Osteoblast (primary cell): ENCODE data around the gene CSRP2. TPM values are rescaled to one million over a fixed set of nuclear protein-coding genes. Genes with fewer than 3 reads are reported as not detected.
A peak's percentile ranks its signal among the peaks of the same experiment; 100 is the strongest.

Experiments
- DNase-seq: peaks from one replicate; pipeline ENCODE4 v3.0.0; 2011; ENCODE audit warnings: low spot score, mixed read lengths; ENCODE audit not compliant: insufficient read length; ENCODE audit errors: missing footprints
- H2AFZ ChIP-seq: 2 replicates; pipeline ENCODE4 v1.6.0; 2011; ENCODE audit warnings: mild to moderate bottlenecking, low read length
- H3K27ac ChIP-seq: 2 replicates; pipeline ENCODE4 v1.5.1; 2011; ENCODE audit warnings: mild to moderate bottlenecking, low read depth, low read length, moderate library complexity
- H3K27me3 ChIP-seq: 2 replicates; pipeline ENCODE4 v1.6.0; 2012; ENCODE audit warnings: mild to moderate bottlenecking, control low read depth, inconsistent platforms, low read length, moderate library complexity; ENCODE audit not compliant: insufficient read depth
- H3K36me3 ChIP-seq: 2 replicates; pipeline ENCODE4 v1.5.1; 2011; ENCODE audit warnings: mild to moderate bottlenecking, low read length, control low read depth, moderate library complexity; ENCODE audit not compliant: insufficient read depth
- H3K4me1 ChIP-seq: 2 replicates; pipeline ENCODE4 v1.5.1; 2011; ENCODE audit warnings: mild to moderate bottlenecking, low read length, control low read depth, moderate library complexity; ENCODE audit not compliant: insufficient read depth
- H3K4me2 ChIP-seq: 2 replicates; pipeline ENCODE4 v1.6.0; 2011; ENCODE audit warnings: mild to moderate bottlenecking, low read length; ENCODE audit not compliant: insufficient read depth
- H3K4me3 ChIP-seq: fragments of 200-600 bp; sonication (generic); 3 replicates; pipeline ENCODE4 v1.5.1; 2012; ENCODE audit warnings: mild to moderate bottlenecking, low read length, inconsistent platforms; ENCODE audit not compliant: insufficient read depth
- H3K79me2 ChIP-seq: 2 replicates; pipeline ENCODE4 v1.6.0; 2012; ENCODE audit warnings: mild to moderate bottlenecking, low read length, control low read depth, inconsistent platforms; ENCODE audit not compliant: insufficient read depth
- H3K9me3 ChIP-seq: 2 replicates; pipeline ENCODE4 v1.5.1; 2011; ENCODE audit warnings: low read depth, low read length, control low read depth
- H4K20me1 ChIP-seq: 2 replicates; pipeline ENCODE4 v1.6.0; 2012; ENCODE audit warnings: mild to moderate bottlenecking, low read length, control low read depth; ENCODE audit not compliant: insufficient read depth
- total RNA-seq: library from RNA; depleted of rRNA; stranded (reverse); fragments of >200 nt; gene quantifications from 2 replicates; pipeline ENCODE4 v1.2.3, GENCODE V29; 2012
- TF ChIP-seq, protein P1 (sequence below): IDR thresholded peaks from 2 replicates; pipeline ENCODE4 v1.5.1; 2011; ENCODE audit warnings: mild to moderate bottlenecking, low read depth, low read length, moderate library complexity; ENCODE audit errors: extremely low read depth

The CSRP2 gene
- total RNA-seq, 1 donor = 13.4 TPM

DNA sequence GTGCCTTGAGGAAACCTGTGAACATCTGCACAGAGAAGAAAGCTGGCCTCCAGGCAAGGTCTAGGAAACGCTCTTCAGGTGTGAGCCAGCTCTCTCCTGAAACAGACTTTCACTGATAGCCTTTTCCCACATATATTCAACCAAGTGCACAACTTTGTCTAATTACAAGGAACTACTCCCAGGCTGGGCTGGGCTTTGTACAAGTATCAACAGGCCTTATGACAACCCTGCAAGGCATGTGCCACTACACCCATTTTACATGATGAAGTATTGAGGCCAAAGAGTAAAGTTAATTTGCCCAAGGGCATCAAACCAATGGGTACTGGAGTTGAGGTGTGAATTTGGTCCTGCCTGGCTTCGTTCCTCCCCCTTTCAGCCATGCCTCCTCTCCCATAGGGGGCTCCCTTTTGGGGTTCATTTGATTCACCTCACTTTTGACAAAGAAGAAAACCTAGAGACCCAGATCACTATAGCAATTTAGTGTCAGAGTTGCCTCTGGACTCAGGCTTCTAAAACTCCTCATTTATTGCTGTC, 2.1 kb downstream of the CSRP2 start:
- H3K27ac ChIP-seq = no peak overlapping the region
- no peaks in the 10 kb centered on the region for H4K20me1 ChIP-seq
- no peaks in the 10 kb centered on the region for H3K9me3 ChIP-seq
- no peak overlapping the region for H3K4me2 ChIP-seq
- no peaks in the 10 kb centered on the region for H3K36me3 ChIP-seq
- no peaks in the 10 kb centered on the region for H3K79me2 ChIP-seq
- no peak for DNase-seq
- H3K4me1 ChIP-seq = peaks cover 7% of the 10 kb centered on the region
- no peak overlapping the region for H2AFZ ChIP-seq
- H3K27me3 ChIP-seq = no peaks in the 10 kb centered on the region
- TF ChIP-seq, protein P1, sequence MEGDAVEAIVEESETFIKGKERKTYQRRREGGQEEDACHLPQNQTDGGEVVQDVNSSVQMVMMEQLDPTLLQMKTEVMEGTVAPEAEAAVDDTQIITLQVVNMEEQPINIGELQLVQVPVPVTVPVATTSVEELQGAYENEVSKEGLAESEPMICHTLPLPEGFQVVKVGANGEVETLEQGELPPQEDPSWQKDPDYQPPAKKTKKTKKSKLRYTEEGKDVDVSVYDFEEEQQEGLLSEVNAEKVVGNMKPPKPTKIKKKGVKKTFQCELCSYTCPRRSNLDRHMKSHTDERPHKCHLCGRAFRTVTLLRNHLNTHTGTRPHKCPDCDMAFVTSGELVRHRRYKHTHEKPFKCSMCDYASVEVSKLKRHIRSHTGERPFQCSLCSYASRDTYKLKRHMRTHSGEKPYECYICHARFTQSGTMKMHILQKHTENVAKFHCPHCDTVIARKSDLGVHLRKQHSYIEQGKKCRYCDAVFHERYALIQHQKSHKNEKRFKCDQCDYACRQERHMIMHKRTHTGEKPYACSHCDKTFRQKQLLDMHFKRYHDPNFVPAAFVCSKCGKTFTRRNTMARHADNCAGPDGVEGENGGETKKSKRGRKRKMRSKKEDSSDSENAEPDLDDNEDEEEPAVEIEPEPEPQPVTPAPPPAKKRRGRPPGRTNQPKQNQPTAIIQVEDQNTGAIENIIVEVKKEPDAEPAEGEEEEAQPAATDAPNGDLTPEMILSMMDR = no peak
- no peak overlapping the region for H3K4me3 ChIP-seq

- Histone ChIP-seq H3K27me3 (no peaks in the 10 kb centered on the region), H3K4me1 (peaks cover 3% of the 10 kb centered on the region), H3K4me2 (no peak overlapping the region), H4K20me1 (no peaks in the 10 kb centered on the region), H3K27ac (no peak overlapping the region), H3K79me2 (no peaks in the 10 kb centered on the region), H2AFZ (no peak overlapping the region), H3K9me3 (no peaks in the 10 kb centered on the region), H3K36me3 (no peaks in the 10 kb centered on the region), H3K4me3 (no peak overlapping the region)
- TF ChIP-seq, protein P1 = no peak
- no peak for DNase-seq
These were observed 4.2 kb downstream of the CSRP2 start for GRCh38 chr12:76874491-76875190.

DNA sequence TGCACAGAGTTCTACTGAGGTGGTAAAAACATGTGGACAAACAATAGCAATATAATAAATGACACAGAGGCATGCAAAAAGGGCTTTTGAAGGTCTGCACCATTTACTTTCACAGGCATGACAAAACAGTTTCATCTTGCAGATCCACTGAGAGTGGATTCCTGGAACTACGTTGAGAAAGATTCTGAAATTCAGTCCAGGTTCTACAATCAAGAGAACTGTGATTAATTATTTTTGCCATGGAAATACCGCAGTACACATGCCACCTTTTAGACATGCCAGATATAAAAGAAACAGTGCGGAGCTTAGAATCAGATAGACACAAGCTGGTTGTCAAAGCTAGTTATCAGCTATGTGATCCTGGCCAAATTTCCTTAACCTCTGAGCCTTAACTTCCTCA, 4.8 kb downstream of the CSRP2 start:
- Histone ChIP-seq H2AFZ (no peak overlapping the region), H3K27ac (no peak overlapping the region), H3K4me2 (no peak overlapping the region), H3K36me3 (no peaks in the 10 kb centered on the region), H3K4me1 (peaks cover 4% of the 10 kb centered on the region), H3K79me2 (no peaks in the 10 kb centered on the region), H3K27me3 (no peaks in the 10 kb centered on the region), H3K4me3 (no peak overlapping the region), H3K9me3 (no peaks in the 10 kb centered on the region), H4K20me1 (no peaks in the 10 kb centered on the region)
- DNase-seq = peak; percentile 19
- TF ChIP-seq, protein P1 = no peak

- H3K79me2 ChIP-seq = no peaks in the 10 kb centered on the region
- H2AFZ ChIP-seq = no peak overlapping the region
- H3K4me2 ChIP-seq = no peak overlapping the region
- no peak for DNase-seq
- TF ChIP-seq, protein P1 = no peak
- peaks cover 3% of the 10 kb centered on the region for H3K4me1 ChIP-seq
- H3K36me3 ChIP-seq = no peaks in the 10 kb centered on the region
- no peak overlapping the region for H3K4me3 ChIP-seq
- no peak overlapping the region for H3K27ac ChIP-seq
- H3K9me3 ChIP-seq = no peaks in the 10 kb centered on the region
- H3K27me3 ChIP-seq = no peaks in the 10 kb centered on the region
- H4K20me1 ChIP-seq = no peaks in the 10 kb centered on the region
These were observed 6.4 kb downstream of the CSRP2 start for GRCh38 chr12:76872415-76872814.
